Peyer's patch (tissue), 4 donors: Measurements from ENCODE around the gene GABBR2.

Source experiments
- CTCF ChIP-seq, 6 experiments: fragments of 450-650 bp in 4 of 6; fragments of 200-600 bp in 2 of 6; sonication (generic) in 1 of 6; IDR thresholded peaks; one replicate each; pipeline ENCODE4 v1.5.1; 2017 to 2019; ENCODE audit warnings: antibody characterized with exemption in 6 of 6, mild to moderate bottlenecking in 3 of 6, moderate library complexity in 1 of 6
- POLR2A ChIP-seq, 2 donors: fragments of 450-650 bp; IDR thresholded peaks; one replicate each; pipeline ENCODE4 v1.5.1; 2017; ENCODE audit warnings: antibody characterized with exemption in 2 of 2, mild to moderate bottlenecking in 2 of 2, moderate library complexity in 2 of 2

GRCh38 chr9:98538203-98538602, 170.5 kb downstream of the GABBR2 start:
- TF ChIP-seq CTCF (IDR thresholded peaks at IDR 0.05) (no peak), POLR2A (IDR thresholded peaks at IDR 0.05) (no peak)
